Right lung (tissue), 5 donors: ENCODE data around the gene NXT1. TPM values are rescaled to one million over a fixed set of nuclear protein-coding genes. Genes with fewer than 3 reads are reported as not detected.
"Not testable (repeated sequence)": the region's sequence is repeated elsewhere in the genome, so short reads cannot be mapped to it uniquely, and the experiment has no call there.

Source experiments
- DNase-seq, 2 donors: peaks; one replicate each; pipeline ENCODE4 v3.0.0-alpha.2; 2013
- polyA plus RNA-seq, 5 donors: library from polyadenylated mRNA; unstranded; fragments of 120-200 nt; gene quantifications; one replicate each; pipeline versions ENCODE4 v1.2.1 to v1.2.3, GENCODE V29; 2013; ENCODE audit warnings: inconsistent platforms in 1 of 5, low replicate concordance in 1 of 5; ENCODE audit not compliant: insufficient read length in 5 of 5, insufficient read depth in 1 of 5

The NXT1 gene
- polyA plus RNA-seq, 5 donors = 12.8 to 21.6 (median 16.1) TPM

GRCh38 chr20:23326774-23327173, 23.8 kb upstream of the NXT1 start:
- DNase-seq = no peak

- no peak for DNase-seq
Measured at GRCh38 chr20:23327617-23328333, 22.8 kb upstream of the NXT1 start.

GRCh38 chr20:23331450-23332350, 18.9 kb upstream of the NXT1 start:
- DNase-seq = no peak

GRCh38 chr20:23332467-23332866, 18.1 kb upstream of the NXT1 start:
- no peak for DNase-seq

GRCh38 chr20:23334111-23334510, 16.5 kb upstream of the NXT1 start:
- DNase-seq = no peak

GRCh38 chr20:23335521-23335920, 15.1 kb upstream of the NXT1 start:
- DNase-seq = no peak

GRCh38 chr20:23336476-23336875, 14.1 kb upstream of the NXT1 start:
- no peak for DNase-seq

GRCh38 chr20:23337312-23337711, 13.3 kb upstream of the NXT1 start:
- no peak for DNase-seq

- DNase-seq = no peak
Measured at GRCh38 chr20:23339986-23340385, 10.6 kb upstream of the NXT1 start.

GRCh38 chr20:23340524-23340923, 10.1 kb upstream of the NXT1 start:
- DNase-seq = peak in 1 of 2 donors; percentile 64

- DNase-seq = no peak
Measured at GRCh38 chr20:23341073-23341472, 9.5 kb upstream of the NXT1 start.

- DNase-seq = no peak
Measured at GRCh38 chr20:23343590-23343989, 7.0 kb upstream of the NXT1 start.

GRCh38 chr20:23344336-23344735, 6.3 kb upstream of the NXT1 start:
- no peak for DNase-seq

- no peak for DNase-seq
Measured at GRCh38 chr20:23346002-23346401, 4.6 kb upstream of the NXT1 start.

- no peak for DNase-seq
Measured at GRCh38 chr20:23347791-23348190, 2.8 kb upstream of the NXT1 start.

- not testable (repeated sequence) for DNase-seq
Measured at GRCh38 chr20:23348510-23348909, 2.1 kb upstream of the NXT1 start.

- no peak for DNase-seq
Measured at GRCh38 chr20:23349338-23350195, 1.0 kb upstream of the NXT1 start.

GRCh38 chr20:23350904-23351838, 580 bp downstream of the NXT1 start:
- DNase-seq = peak; percentile 47 to 51

- DNase-seq = no peak
Measured at GRCh38 chr20:23356203-23356602, 5.6 kb downstream of the NXT1 start.

- peak; percentile 98 for DNase-seq
Measured at GRCh38 chr20:23357767-23358562, 7.4 kb downstream of the NXT1 start.
